ENCODE data around the gene BCDIN3D.
"Not testable (repeated sequence)": the region's sequence is repeated elsewhere in the genome, so short reads cannot be mapped to it uniquely, and the experiment has no call there.

Gene BCDIN3D

GRCh38 chr12:49875115-49875720 is 32.3 kb upstream of the BCDIN3D start:
- no peak for DNase-seq (ENCODE audit: low spot score)
- TF ChIP-seq, protein P1, sequence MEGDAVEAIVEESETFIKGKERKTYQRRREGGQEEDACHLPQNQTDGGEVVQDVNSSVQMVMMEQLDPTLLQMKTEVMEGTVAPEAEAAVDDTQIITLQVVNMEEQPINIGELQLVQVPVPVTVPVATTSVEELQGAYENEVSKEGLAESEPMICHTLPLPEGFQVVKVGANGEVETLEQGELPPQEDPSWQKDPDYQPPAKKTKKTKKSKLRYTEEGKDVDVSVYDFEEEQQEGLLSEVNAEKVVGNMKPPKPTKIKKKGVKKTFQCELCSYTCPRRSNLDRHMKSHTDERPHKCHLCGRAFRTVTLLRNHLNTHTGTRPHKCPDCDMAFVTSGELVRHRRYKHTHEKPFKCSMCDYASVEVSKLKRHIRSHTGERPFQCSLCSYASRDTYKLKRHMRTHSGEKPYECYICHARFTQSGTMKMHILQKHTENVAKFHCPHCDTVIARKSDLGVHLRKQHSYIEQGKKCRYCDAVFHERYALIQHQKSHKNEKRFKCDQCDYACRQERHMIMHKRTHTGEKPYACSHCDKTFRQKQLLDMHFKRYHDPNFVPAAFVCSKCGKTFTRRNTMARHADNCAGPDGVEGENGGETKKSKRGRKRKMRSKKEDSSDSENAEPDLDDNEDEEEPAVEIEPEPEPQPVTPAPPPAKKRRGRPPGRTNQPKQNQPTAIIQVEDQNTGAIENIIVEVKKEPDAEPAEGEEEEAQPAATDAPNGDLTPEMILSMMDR (IDR thresholded peaks at IDR 0.05; ENCODE audit: extremely low read depth, insufficient read depth, missing control alignments), result no peak
- in situ Hi-C loops (cut with MboI; ENCODE audit: low pct_unique_long_range_greater_than_20kb, low sequenced_read_pairs, unreplicated experiment), result no loop called here

GRCh38 chr12:49874142-49874897 is 31.4 kb upstream of the BCDIN3D start:
- DNase-seq (ENCODE audit: low spot score), result no peak
- TF ChIP-seq, protein P1 (IDR thresholded peaks at IDR 0.05; ENCODE audit: extremely low read depth, insufficient read depth, missing control alignments), result no peak
- in situ Hi-C loops (cut with MboI; ENCODE audit: low pct_unique_long_range_greater_than_20kb, low sequenced_read_pairs, unreplicated experiment), result no loop called here

- in situ Hi-C loops (cut with MboI; ENCODE audit: low pct_unique_long_range_greater_than_20kb, low sequenced_read_pairs, unreplicated experiment), result no loop called here
- DNase-seq (ENCODE audit: low spot score), result no peak
Measured at GRCh38 chr12:49873361-49873934, 30.5 kb upstream of the BCDIN3D start.

GRCh38 chr12:49872781-49873181 is 29.9 kb upstream of the BCDIN3D start:
- TF ChIP-seq, protein P1 (IDR thresholded peaks at IDR 0.05; ENCODE audit: extremely low read depth, insufficient read depth, missing control alignments), result no peak
- DNase-seq (ENCODE audit: low spot score), result no peak
- in situ Hi-C loops (cut with MboI; ENCODE audit: low pct_unique_long_range_greater_than_20kb, low sequenced_read_pairs, unreplicated experiment), result no loop called here

More at GRCh38 chr12:49873361-49873934, 30.5 kb upstream of the BCDIN3D start:
- TF ChIP-seq, protein P1 (IDR thresholded peaks at IDR 0.05; ENCODE audit: extremely low read depth, insufficient read depth, missing control alignments), result no peak

DNA sequence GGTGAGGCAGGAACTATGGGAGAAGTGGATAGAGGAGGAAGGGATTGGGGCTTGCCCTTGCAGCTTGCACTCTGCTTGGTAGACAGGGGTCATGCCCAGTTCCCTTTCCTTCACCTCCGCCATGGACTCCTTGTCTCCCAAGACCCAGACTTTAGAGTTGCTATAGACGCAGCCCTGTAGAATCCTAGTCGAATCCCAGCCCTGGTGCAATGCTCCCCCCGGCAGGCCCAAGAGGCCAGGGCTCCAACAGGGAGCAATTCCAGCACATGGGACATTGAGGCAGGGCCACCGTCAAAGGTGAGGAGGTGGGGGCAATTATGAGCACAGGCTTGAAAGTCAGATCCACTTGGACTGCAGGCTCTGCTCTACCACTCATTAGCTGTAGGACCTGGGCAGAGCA is 29.5 kb upstream of the BCDIN3D start:
- TF ChIP-seq, protein P1 (IDR thresholded peaks at IDR 0.05; ENCODE audit: extremely low read depth, insufficient read depth, missing control alignments), result no peak
- DNase-seq (ENCODE audit: low spot score), result no peak
- in situ Hi-C loops (cut with MboI; ENCODE audit: low pct_unique_long_range_greater_than_20kb, low sequenced_read_pairs, unreplicated experiment), result no loop called here

- in situ Hi-C loops (cut with MboI; ENCODE audit: low pct_unique_long_range_greater_than_20kb, low sequenced_read_pairs, unreplicated experiment); DNase-seq (ENCODE audit: low spot score): not testable (repeated sequence)
Measured at GRCh38 chr12:49871811-49872251, 28.9 kb upstream of the BCDIN3D start.

- TF ChIP-seq, protein P1 (IDR thresholded peaks at IDR 0.05; ENCODE audit: extremely low read depth, insufficient read depth, missing control alignments), result no peak
- in situ Hi-C loops (cut with MboI; ENCODE audit: low pct_unique_long_range_greater_than_20kb, low sequenced_read_pairs, unreplicated experiment), result no loop called here
- no peak for DNase-seq (ENCODE audit: low spot score)
Measured at GRCh38 chr12:49871263-49871561, 28.3 kb upstream of the BCDIN3D start.
